IMR-90 (cell line): ENCODE data around the gene FAM170A. TPM values are rescaled to one million over a fixed set of nuclear protein-coding genes. Genes with fewer than 3 reads are reported as not detected.

ENCODE experiments used
- ATAC-seq: fragments of 200-7000 bp; cut with Tn5 transposase; 2 replicates; pipeline ENCODE4 v1.9.1; 2020; ENCODE audit warnings: low read depth, mild to moderate bottlenecking, moderate library complexity
- BruUV-seq: library from RNA; stranded (reverse); fragments of 400-500 nt; replicated peaks from 2 replicates; lab custom pipeline; 2021; lab: Mats Ljungman, UMichigan
- CTCF ChIA-PET: fragments of 300-600 bp; formaldehyde crosslinking; extraction: SDS; loops from one replicate; lab custom pipeline; 2021; ENCODE audit warnings: antibody characterized with exemption; lab: Yijun Ruan, JAX
- POLR2A ChIA-PET: fragments of 300-600 bp; sonication (Branson Sonifier 250); formaldehyde crosslinking; loops from one replicate; lab custom pipeline; 2022; ENCODE audit warnings: antibody characterized with exemption; ENCODE audit not compliant: unreplicated experiment; lab: Charles Lee
- DNase-seq: peaks from one replicate; pipeline ENCODE4 v3.0.0; 2013
- H2AFZ ChIP-seq: replicated peaks from 2 replicates; pipeline ENCODE3; 2013; ENCODE audit warnings: low read length, mild to moderate bottlenecking; ENCODE audit not compliant: poor library complexity
- H2AK5ac ChIP-seq: 2 replicates; pipeline ENCODE4 v1.6.1; 2013; ENCODE audit warnings: low read depth, low read length, inconsistent platforms
- H2AK9ac ChIP-seq: replicated peaks from 2 replicates; pipeline ENCODE3; 2013; ENCODE audit warnings: mild to moderate bottlenecking, low read depth, low read length, moderate library complexity; ENCODE audit not compliant: poor library complexity
- H2BK120ac ChIP-seq: 2 replicates; pipeline ENCODE4 v1.6.1; 2013; ENCODE audit warnings: low read depth, low read length, inconsistent platforms
- H2BK15ac ChIP-seq: 3 replicates; pipeline ENCODE4 v1.6.1; 2013; ENCODE audit warnings: low read depth, low read length, inconsistent platforms
- H2BK20ac ChIP-seq: 2 replicates; pipeline ENCODE4 v1.6.1; 2013; ENCODE audit warnings: low read depth, mild to moderate bottlenecking, inconsistent platforms, low read length, moderate library complexity
- H2BK5ac ChIP-seq: 2 replicates; pipeline ENCODE4 v1.6.1; 2013; ENCODE audit warnings: mild to moderate bottlenecking, low read depth, low read length, inconsistent platforms; ENCODE audit not compliant: poor library complexity, severe bottlenecking
- H3K14ac ChIP-seq: replicated peaks from 2 replicates; pipeline ENCODE4 v1.6.1; 2013; ENCODE audit warnings: low read depth, low read length, inconsistent platforms
- H3K18ac ChIP-seq: 2 replicates; pipeline ENCODE4 v1.6.1; 2013; ENCODE audit warnings: low read depth, low read length, control low read depth
- H3K23ac ChIP-seq: 2 replicates; pipeline ENCODE4 v1.6.1; 2013; ENCODE audit warnings: low read depth, low read length, inconsistent platforms
- H3K27ac ChIP-seq: 2 replicates; pipeline ENCODE4 v1.5.1; 2013; ENCODE audit warnings: mild to moderate bottlenecking, control low read depth, low read length; ENCODE audit not compliant: insufficient read depth
- H3K27me3 ChIP-seq: 2 replicates; pipeline ENCODE4 v1.6.1; 2013; ENCODE audit warnings: low read length; ENCODE audit not compliant: control insufficient read depth, insufficient read depth
- H3K36me3 ChIP-seq: 2 replicates; pipeline ENCODE4 v1.6.1; 2013; ENCODE audit warnings: low read length, mixed read lengths; ENCODE audit not compliant: control insufficient read depth, insufficient read depth
- H3K4ac ChIP-seq: 2 replicates; pipeline ENCODE4 v1.6.1; 2013; ENCODE audit warnings: low read depth, low read length, inconsistent platforms
- H3K4me1 ChIP-seq: 2 replicates; pipeline ENCODE4 v1.6.1; 2013; ENCODE audit warnings: low read length, mixed read lengths; ENCODE audit not compliant: control insufficient read depth, insufficient read depth
- H3K4me2 ChIP-seq: 2 replicates; pipeline ENCODE4 v1.6.1; 2013; ENCODE audit warnings: low read depth, mild to moderate bottlenecking, control low read depth, low read length, moderate library complexity
- H3K4me3 ChIP-seq: 2 replicates; pipeline ENCODE4 v1.5.1; 2013; ENCODE audit warnings: low read depth, mild to moderate bottlenecking, control low read depth, low read length, moderate library complexity; ENCODE audit not compliant: insufficient read depth
- H3K56ac ChIP-seq: 2 replicates; pipeline ENCODE4 v1.6.1; 2013; ENCODE audit warnings: low read length, inconsistent platforms; ENCODE audit not compliant: insufficient read depth; ENCODE audit errors: extremely low read depth
- H3K79me1 ChIP-seq, 2 experiments: 2 replicates each; pipeline ENCODE4 v1.6.1; 2013; ENCODE audit warnings: low read length in 2 of 2, inconsistent platforms in 1 of 2, low read depth in 1 of 2
- H3K9ac ChIP-seq: 2 replicates; pipeline ENCODE4 v1.6.1; 2013; ENCODE audit warnings: low read depth, low read length, control low read depth
- H3K9me1 ChIP-seq: 2 replicates; pipeline ENCODE4 v1.6.1; 2013; ENCODE audit warnings: low read length, inconsistent platforms; ENCODE audit not compliant: insufficient read depth
- H3K9me3 ChIP-seq: 2 replicates; pipeline ENCODE4 v1.6.1; 2013; ENCODE audit warnings: low read length; ENCODE audit not compliant: control insufficient read depth, insufficient read depth
- H4K20me1 ChIP-seq: 2 replicates; pipeline ENCODE4 v1.6.1; 2013; ENCODE audit warnings: low read length, inconsistent platforms; ENCODE audit not compliant: insufficient read depth
- H4K5ac ChIP-seq: 2 replicates; pipeline ENCODE4 v1.6.1; 2013; ENCODE audit warnings: mild to moderate bottlenecking, low read depth, low read length, control low read depth
- H4K8ac ChIP-seq, 2 experiments: 2 replicates each; pipeline ENCODE4 v1.6.1; 2013; ENCODE audit warnings: low read depth in 2 of 2, low read length in 2 of 2, control low read depth in 1 of 2, inconsistent platforms in 1 of 2
- H4K91ac ChIP-seq: 2 replicates; pipeline ENCODE4 v1.6.1; 2013; ENCODE audit warnings: low read depth, low read length, inconsistent platforms; ENCODE audit not compliant: insufficient read depth
- BHLHE40 ChIP-seq: fragments of 150-350 bp; IDR thresholded peaks from 2 replicates; pipeline ENCODE4 v1.6.1; 2016; ENCODE audit warnings: mild to moderate bottlenecking, low read depth, low read length
- CEBPB ChIP-seq: IDR thresholded peaks from 2 replicates; pipeline ENCODE4 v1.6.1; 2012; ENCODE audit warnings: low read depth, low read length, improper control_type of control experiment
- CHD1 ChIP-seq: IDR thresholded peaks from 2 replicates; pipeline ENCODE4 v1.6.1; 2012; ENCODE audit warnings: low read depth, low read length, improper control_type of control experiment
- CTCF ChIP-seq: conservative IDR thresholded peaks from 2 replicates; pipeline ENCODE4 v1.5.1; 2012; ENCODE audit warnings: mild to moderate bottlenecking, low read depth, low read length, improper control_type of control experiment
- ELK1 ChIP-seq: fragments of 150-350 bp; IDR thresholded peaks from 2 replicates; pipeline ENCODE4 v1.6.1; 2016; ENCODE audit warnings: low read depth, mild to moderate bottlenecking, low read length, moderate library complexity, borderline replicate concordance
- FOS ChIP-seq: fragments of 150-350 bp; IDR thresholded peaks from 2 replicates; pipeline ENCODE4 v1.6.1; 2016; ENCODE audit warnings: low read depth, low read length
- MAFK ChIP-seq: IDR thresholded peaks from 2 replicates; pipeline ENCODE4 v1.6.1; 2012; ENCODE audit warnings: low read depth, low read length, improper control_type of control experiment
- MAZ ChIP-seq: IDR thresholded peaks from 2 replicates; pipeline ENCODE4 v1.6.1; 2012; ENCODE audit warnings: low read depth, mild to moderate bottlenecking, low read length, improper control_type of control experiment, moderate library complexity, borderline replicate concordance
- MXI1 ChIP-seq: IDR thresholded peaks from 2 replicates; pipeline ENCODE4 v1.6.1; 2012; ENCODE audit warnings: low read depth, mild to moderate bottlenecking, low read length, moderate library complexity, borderline replicate concordance
- NFE2L2 ChIP-seq: fragments of 150-350 bp; IDR thresholded peaks from 2 replicates; pipeline ENCODE4 v1.6.1; 2016; ENCODE audit warnings: low read depth, mild to moderate bottlenecking, low read length
- POLR2A ChIP-seq: IDR thresholded peaks from 2 replicates; pipeline ENCODE4 v1.6.1; 2012; ENCODE audit warnings: mild to moderate bottlenecking, low read depth, low read length
- RAD21 ChIP-seq: IDR thresholded peaks from 2 replicates; pipeline ENCODE4 v1.6.1; 2012; ENCODE audit warnings: low read length, improper control_type of control experiment
- RCOR1 ChIP-seq: IDR thresholded peaks from 2 replicates; pipeline ENCODE4 v1.6.1; 2012; ENCODE audit warnings: mild to moderate bottlenecking, low read length, improper control_type of control experiment; ENCODE audit not compliant: insufficient replicate concordance
- RFX5 ChIP-seq: IDR thresholded peaks from 2 replicates; pipeline ENCODE4 v1.8.0; 2012; ENCODE audit warnings: low read depth, mild to moderate bottlenecking, low read length, moderate library complexity
- SMC3 ChIP-seq: fragments of 150-350 bp; IDR thresholded peaks from 2 replicates; pipeline ENCODE4 v1.6.1; 2016; ENCODE audit warnings: low read depth, mild to moderate bottlenecking, antibody characterized with exemption, low read length, moderate library complexity
- USF2 ChIP-seq: fragments of 150-350 bp; IDR thresholded peaks from 2 replicates; pipeline ENCODE4 v1.6.1; 2017; ENCODE audit warnings: mild to moderate bottlenecking, antibody characterized with exemption, low read length, low read depth
- WGBS, 2 experiments: methylation state at CpG; one replicate each; pipeline versions ENCODE4 v1.1.5 to v1.1.7; 2013; ENCODE audit warnings: missing lambda C conversion rate in 2 of 2; ENCODE audit not compliant: insufficient read length in 1 of 2; ENCODE audit errors: extremely low coverage in 2 of 2; 5-methylcytosine and 5-hydroxymethylcytosine counted together
- dilution Hi-C: fragments of 300-500 bp; cut with HindIII; formaldehyde crosslinking; loops from one replicate; pipeline ENCODE4 v1.14.3; 2018; ENCODE audit warnings: low sequenced_read_pairs; ENCODE audit not compliant: unreplicated experiment
- in situ Hi-C: fragments of 300-500 bp; cut with MboI; formaldehyde crosslinking; loops from 3 replicates; pipeline ENCODE4 v1.14.3; 2019; ENCODE audit warnings: low sequenced_read_pairs, inconsistent platforms, mixed read lengths
- intact Hi-C: fragments of 100-400 bp; cut with micrococcal nuclease; formaldehyde crosslinking; loops from 2 replicates; pipeline ENCODE4 v1.10.0; 2022
- polyA plus RNA-seq, 3 experiments: library from polyadenylated mRNA; depleted of rRNA; stranded (reverse); fragments of >200 nt; gene quantifications; 2 replicates each; pipeline ENCODE4 v1.2.3, GENCODE V29; 2012; ENCODE audit warnings: low replicate concordance in 1 of 3
- total RNA-seq: library from RNA; depleted of rRNA; stranded (reverse); fragments of >200 nt; gene quantifications from 2 replicates; pipeline ENCODE4 v1.2.3, GENCODE V29; 2012

Gene FAM170A
- total and polyA plus RNA-seq, 2 of the 4 experiments (the other 2 are of a cell fraction): not detected

GRCh38 chr5:119678351-119679028 is 49.1 kb downstream of the FAM170A start:
- Histone ChIP-seq H3K4me1 (no peaks in the 10 kb centered on the region), H3K79me1 (no peaks in the 10 kb centered on the region), H3K14ac (no peak overlapping the region), H4K91ac (no peak overlapping the region), H2BK15ac (no peak overlapping the region), H2BK20ac (no peak overlapping the region), H3K4me3 (no peak overlapping the region), H3K4ac (no peak overlapping the region), H4K8ac (no peak overlapping the region), H2AFZ (no peak overlapping the region), H3K9ac (no peak overlapping the region), H4K20me1 (no peaks in the 10 kb centered on the region), H3K9me1 (no peaks in the 10 kb centered on the region), H3K4me2 (no peak overlapping the region), H2AK9ac (no peak overlapping the region), H3K9me3 (peaks cover 3% of the 10 kb centered on the region; the same call in 1 of the 2 replicates), H3K56ac (no peak overlapping the region), H3K23ac (no peak overlapping the region), H4K5ac (no peak overlapping the region), H3K27ac (no peak overlapping the region), H2BK120ac (no peak overlapping the region), H3K27me3 (no peaks in the 10 kb centered on the region), H2BK5ac (no peak overlapping the region), H3K18ac (no peak overlapping the region), H2AK5ac (no peak overlapping the region), H3K36me3 (no peaks in the 10 kb centered on the region)
- DNase-seq (no peak), ATAC-seq (no peak)
- 100% methylated on average over 2 of the region's 8 CpGs; no CpG with 5 or more reads in 1 of the 2 experiments for WGBS, 2 experiments
- intact Hi-C loops (no loop called here), dilution Hi-C loops (no loop called here), in situ Hi-C loops (no loop called here)
- POLR2A ChIA-PET: no interaction called here
- BruUV-seq: no TSS peak
- TF ChIP-seq MAFK: no peak
- no peak for TF ChIP-seq FOS
- no peak for TF ChIP-seq MAZ
- no peak for TF ChIP-seq NFE2L2
- no peak for TF ChIP-seq RCOR1
- TF ChIP-seq MXI1: no peak
- TF ChIP-seq ELK1: no peak
- no peak for TF ChIP-seq CTCF
- no peak for TF ChIP-seq BHLHE40
- no peak for TF ChIP-seq RAD21
- no peak for TF ChIP-seq RFX5
- no peak for TF ChIP-seq POLR2A
- no peak for TF ChIP-seq CEBPB
- TF ChIP-seq USF2: no peak
- no peak for TF ChIP-seq CHD1
- no peak for TF ChIP-seq SMC3
- CTCF ChIA-PET: no interaction called here
